Measurements from ENCODE around the gene RPS19BP1.
A peak's percentile ranks its signal among the peaks of the same experiment; 100 is the strongest.

RPS19BP1 gene

GRCh38 chr22:39528681-39529486 is 3.7 kb downstream of the RPS19BP1 start:
- peak; percentile 90 for DNase-seq (ENCODE audit: low spot score)

- no peak for DNase-seq (ENCODE audit: low spot score)
These were observed 4.4 kb downstream of the RPS19BP1 start for GRCh38 chr22:39528080-39528661.

GRCh38 chr22:39527481-39527961 is 5.0 kb downstream of the RPS19BP1 start:
- no peak for DNase-seq (ENCODE audit: low spot score)

GRCh38 chr22:39526736-39527171 is 5.8 kb downstream of the RPS19BP1 start:
- DNase-seq (ENCODE audit: low spot score), result peak; percentile 31

GRCh38 chr22:39525658-39525975 is 6.9 kb downstream of the RPS19BP1 start:
- DNase-seq (ENCODE audit: low spot score), result no peak

GRCh38 chr22:39524753-39525657 is 7.5 kb downstream of the RPS19BP1 start:
- no peak for DNase-seq (ENCODE audit: low spot score)

- peak; percentile 42 for DNase-seq (ENCODE audit: low spot score)
These were observed 8.3 kb downstream of the RPS19BP1 start for GRCh38 chr22:39524089-39524752.

- peak; percentile 62 for DNase-seq (ENCODE audit: low spot score)
These were observed 9.8 kb downstream of the RPS19BP1 start for GRCh38 chr22:39522567-39523300.

GRCh38 chr22:39522091-39522490 is 10.5 kb downstream of the RPS19BP1 start:
- DNase-seq (ENCODE audit: low spot score), result peak; percentile 25

- peak; percentile 59 for DNase-seq (ENCODE audit: low spot score)
These were observed 11.3 kb downstream of the RPS19BP1 start for GRCh38 chr22:39521106-39521885.

GRCh38 chr22:39520226-39521105 is 12.1 kb downstream of the RPS19BP1 start, which contains the start of gene ATF4:
TSS of gene ATF4 (plus strand) at chr22:39520562. CDS start at chr22:39521446, 884 bp downstream.
- DNase-seq (ENCODE audit: low spot score), result peak; percentile 98

- peak; percentile 69 for DNase-seq (ENCODE audit: low spot score)
These were observed 12.8 kb downstream of the RPS19BP1 start for GRCh38 chr22:39519681-39520225.

- DNase-seq (ENCODE audit: low spot score), result no peak
These were observed 13.4 kb downstream of the RPS19BP1 start for GRCh38 chr22:39518996-39519680.

GRCh38 chr22:39518144-39518786 is 14.3 kb downstream of the RPS19BP1 start:
- DNase-seq (ENCODE audit: low spot score), result no peak

- no peak for DNase-seq (ENCODE audit: low spot score)
These were observed 15.1 kb downstream of the RPS19BP1 start for GRCh38 chr22:39517470-39517869.

GRCh38 chr22:39515266-39516050 is 17.1 kb downstream of the RPS19BP1 start:
- no peak for DNase-seq (ENCODE audit: low spot score)

- peak; percentile 75 for DNase-seq (ENCODE audit: low spot score)
These were observed 18.1 kb downstream of the RPS19BP1 start for GRCh38 chr22:39514373-39514973.
